Neuron (in vitro differentiated cells): Measurements from ENCODE around the gene OR56A4.

ENCODE experiments used
- H2AFZ ChIP-seq: one replicate; pipeline ENCODE4 v1.6.1; 2013; ENCODE audit warnings: low read depth, mild to moderate bottlenecking, inconsistent platforms, low read length, moderate library complexity
- H3K27me3 ChIP-seq: one replicate; pipeline ENCODE4 v1.6.1; 2013; ENCODE audit warnings: low read length; ENCODE audit not compliant: insufficient read depth
- H3K36me3 ChIP-seq: one replicate; pipeline ENCODE4 v1.6.1; 2013; ENCODE audit warnings: low read length; ENCODE audit not compliant: insufficient read depth
- H3K4me1 ChIP-seq: one replicate; pipeline ENCODE4 v1.6.1; 2013; ENCODE audit warnings: low read length; ENCODE audit not compliant: insufficient read depth
- H3K4me3 ChIP-seq: 2 replicates; pipeline ENCODE4 v1.5.1; 2013; ENCODE audit warnings: mild to moderate bottlenecking, low read length, moderate library complexity
- H3K9me3 ChIP-seq: one replicate; pipeline ENCODE4 v1.6.1; 2013; ENCODE audit warnings: low read length

Gene OR56A4, protein sequence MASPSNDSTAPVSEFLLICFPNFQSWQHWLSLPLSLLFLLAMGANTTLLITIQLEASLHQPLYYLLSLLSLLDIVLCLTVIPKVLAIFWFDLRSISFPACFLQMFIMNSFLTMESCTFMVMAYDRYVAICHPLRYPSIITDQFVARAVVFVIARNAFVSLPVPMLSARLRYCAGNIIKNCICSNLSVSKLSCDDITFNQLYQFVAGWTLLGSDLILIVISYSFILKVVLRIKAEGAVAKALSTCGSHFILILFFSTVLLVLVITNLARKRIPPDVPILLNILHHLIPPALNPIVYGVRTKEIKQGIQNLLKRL

DNA sequence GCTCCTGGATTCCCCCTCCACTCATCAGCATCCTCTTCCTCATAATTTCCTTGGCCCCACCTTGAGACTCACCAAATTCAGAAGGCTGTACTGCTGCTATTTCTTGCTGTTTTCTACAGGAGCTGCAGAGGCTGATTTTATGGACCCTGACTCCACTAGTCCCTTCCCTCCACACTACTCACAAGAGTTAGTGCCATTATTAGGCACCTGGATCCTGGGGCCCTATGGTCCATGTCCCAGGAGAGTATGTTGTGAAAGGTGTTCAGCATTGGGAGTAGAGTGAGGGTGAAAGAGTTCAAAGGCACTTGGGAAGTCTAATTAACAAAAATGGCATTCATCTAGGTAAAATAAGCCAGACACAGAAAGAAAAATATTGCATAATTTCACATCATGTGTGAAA is at the start of gene OR56A4:
OR56A4 (minus strand) TSS at position 101 of the 400 bp plus-strand sequence. CDS start 3,954 bp downstream, outside the sequence.
- Histone ChIP-seq H3K4me3 (no peak within 1 kb of the TSS), H3K9me3 (no peaks in the 10 kb centered on the region), H3K27me3 (no peaks in the 10 kb centered on the region)

DNA sequence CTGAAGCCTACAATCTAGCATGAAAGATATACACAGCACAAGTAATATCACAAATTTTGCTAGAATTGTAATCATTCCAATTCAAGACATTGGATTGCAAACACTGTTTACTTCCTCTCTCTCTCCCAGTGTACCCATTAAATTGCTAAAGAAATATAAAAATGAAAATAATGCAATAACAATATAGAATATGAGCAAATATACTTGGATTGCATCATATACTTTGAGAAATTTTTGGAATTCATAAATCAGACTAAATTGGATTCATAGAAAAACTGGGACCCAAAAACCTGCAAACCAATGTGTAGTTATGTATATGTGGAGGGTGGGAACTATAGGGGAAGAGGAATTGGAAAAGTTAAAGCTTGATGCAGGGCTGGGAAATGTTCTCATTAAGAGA is 48.8 kb upstream of the OR56A4 start:
- Histone ChIP-seq H3K4me3 (no peak overlapping the region), H2AFZ (no peak overlapping the region), H3K9me3 (no peaks in the 10 kb centered on the region), H3K27me3 (no peaks in the 10 kb centered on the region), H3K4me1 (no peaks in the 10 kb centered on the region), H3K36me3 (no peaks in the 10 kb centered on the region)

More for the DNA sequence above, at the start of gene OR56A4:
- Histone ChIP-seq H3K4me1 (no peaks in the 10 kb centered on the region), H3K36me3 (no peaks in the 10 kb centered on the region), H2AFZ (no peak within 1 kb of the TSS)

DNA sequence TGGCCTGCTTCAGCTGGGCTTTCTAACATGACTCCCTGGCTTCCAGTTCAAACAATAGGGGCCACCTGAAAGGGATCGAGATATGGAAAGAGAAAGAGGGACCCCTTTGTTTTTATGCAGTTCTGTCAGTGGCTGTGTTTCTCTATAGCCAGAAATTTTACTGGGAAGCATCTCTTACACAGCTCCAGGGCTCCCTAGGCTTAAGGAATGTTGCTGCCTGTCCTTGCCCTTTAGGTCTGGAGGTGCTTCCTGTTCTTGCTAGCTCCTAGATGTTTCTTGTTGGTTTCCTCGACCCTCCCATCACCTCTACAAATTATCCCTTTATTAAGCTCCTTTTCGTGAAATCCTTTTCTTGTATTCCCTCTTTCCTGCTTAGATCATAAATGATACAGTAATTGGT is 45.6 kb upstream of the OR56A4 start:
- Histone ChIP-seq H2AFZ (no peak overlapping the region), H3K4me1 (no peaks in the 10 kb centered on the region), H3K27me3 (no peaks in the 10 kb centered on the region), H3K4me3 (no peak overlapping the region), H3K9me3 (no peaks in the 10 kb centered on the region), H3K36me3 (no peaks in the 10 kb centered on the region)

DNA sequence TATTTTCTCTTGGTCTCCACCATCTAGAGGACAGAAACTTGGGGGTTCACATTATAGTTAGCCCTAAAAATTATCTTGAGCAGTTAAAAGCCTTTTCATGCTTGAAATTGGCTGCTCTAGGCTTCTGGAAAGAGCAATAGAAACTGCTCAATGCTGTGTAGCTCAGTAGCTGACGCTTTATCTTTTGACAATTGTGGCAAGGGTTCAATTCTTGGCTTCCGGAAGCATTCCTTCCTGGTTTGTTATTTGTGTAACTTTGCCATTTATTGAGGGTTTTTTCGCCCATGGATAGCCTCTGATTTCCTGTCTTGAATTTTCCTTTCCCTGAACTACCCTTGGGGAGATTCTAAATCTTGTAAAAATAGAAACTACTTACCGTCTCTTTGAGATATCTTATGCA is 34.1 kb upstream of the OR56A4 start:
- no peaks in the 10 kb centered on the region for H3K9me3 ChIP-seq
- no peaks in the 10 kb centered on the region for H3K36me3 ChIP-seq
- H2AFZ ChIP-seq, result no peak overlapping the region
- H3K4me3 ChIP-seq, result no peak overlapping the region
- no peaks in the 10 kb centered on the region for H3K27me3 ChIP-seq
- H3K4me1 ChIP-seq, result no peaks in the 10 kb centered on the region

DNA sequence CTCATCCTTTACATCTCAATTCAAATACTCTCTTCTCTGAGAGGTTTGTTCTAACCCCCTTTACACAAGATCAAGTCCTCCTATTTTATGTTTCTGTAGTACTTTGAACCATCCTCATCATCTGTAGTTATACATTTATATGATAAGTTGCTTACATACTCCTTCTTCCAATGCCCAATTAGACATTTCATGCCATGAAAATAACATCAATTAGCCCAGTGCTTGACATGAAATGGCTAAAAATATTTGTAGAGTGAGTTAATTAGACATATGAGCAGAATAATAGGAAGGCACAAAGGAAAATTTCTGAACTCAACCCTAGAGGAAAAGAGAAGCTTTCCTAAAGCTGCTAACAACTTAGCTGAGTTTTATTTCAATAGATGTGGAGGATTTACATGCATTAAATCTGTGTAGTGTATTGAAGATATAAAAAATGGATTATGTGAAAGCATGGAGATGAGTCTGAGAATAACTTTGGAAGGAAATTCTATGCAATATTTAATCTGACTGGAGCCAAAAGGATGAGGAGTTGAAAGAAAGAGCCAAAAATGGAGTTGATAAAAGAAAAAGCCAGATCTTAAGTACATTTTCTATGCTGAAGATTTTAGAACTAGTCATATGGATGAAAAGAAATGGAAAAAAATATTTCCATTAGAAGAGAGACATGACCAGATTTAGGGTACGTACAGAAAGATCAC is 24.1 kb upstream of the OR56A4 start, which contains the start of gene OR56A1:
OR56A1 (minus strand) TSS at position 51 of the 698 bp plus-strand sequence. CDS start 3,066 bp downstream, outside the sequence.
- Histone ChIP-seq H3K27me3 (no peaks in the 10 kb centered on the region), H3K36me3 (no peaks in the 10 kb centered on the region), H2AFZ (no peak within 1 kb of the TSS), H3K4me3 (no peak within 1 kb of the TSS), H3K9me3 (no peaks in the 10 kb centered on the region), H3K4me1 (no peaks in the 10 kb centered on the region)

DNA sequence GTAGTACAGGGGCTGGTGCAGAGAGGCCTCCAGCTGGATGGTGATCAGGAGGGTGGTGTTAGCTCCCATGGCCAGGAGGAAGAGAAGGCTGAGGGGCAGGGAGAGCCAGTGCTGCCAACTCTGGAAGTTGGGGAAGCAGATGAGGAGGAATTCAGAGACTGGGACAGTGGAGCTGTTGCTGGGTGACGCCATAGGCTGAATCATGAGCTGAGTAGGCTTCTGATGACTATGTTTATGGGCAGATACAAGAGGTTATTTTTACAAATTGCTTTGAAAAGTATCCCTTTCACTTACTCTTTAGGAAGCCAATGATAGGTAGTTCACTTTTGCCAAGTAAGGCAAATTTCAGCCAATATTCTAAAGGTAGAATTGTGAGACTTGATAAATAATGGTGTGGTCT is 20.8 kb upstream of the OR56A4 start:
- no peaks in the 10 kb centered on the region for H3K4me1 ChIP-seq
- no peak overlapping the region for H3K4me3 ChIP-seq
- H2AFZ ChIP-seq, result no peak overlapping the region
- no peaks in the 10 kb centered on the region for H3K9me3 ChIP-seq
- H3K27me3 ChIP-seq, result no peaks in the 10 kb centered on the region
- no peaks in the 10 kb centered on the region for H3K36me3 ChIP-seq

DNA sequence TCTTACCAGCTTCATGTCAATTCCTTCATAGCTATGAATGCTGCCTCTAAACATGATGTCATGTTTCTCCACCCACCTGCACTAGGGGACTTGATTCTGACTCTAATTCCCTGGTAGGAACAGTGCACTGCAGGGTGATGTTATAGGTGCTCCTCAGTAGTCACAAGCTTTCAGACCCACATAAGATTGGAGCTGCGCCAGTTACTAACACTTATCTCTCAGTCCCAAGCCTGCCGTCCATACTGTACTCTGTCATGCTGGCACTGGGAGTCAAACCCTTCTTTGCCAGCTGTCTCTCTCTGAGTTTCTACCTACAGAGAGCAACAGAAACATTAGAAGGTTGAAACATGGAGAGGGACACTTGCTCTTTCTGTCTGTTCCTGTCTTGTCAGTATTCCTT is 18.3 kb upstream of the OR56A4 start:
- H3K36me3 ChIP-seq, result no peaks in the 10 kb centered on the region
- no peak overlapping the region for H3K4me3 ChIP-seq
- H2AFZ ChIP-seq, result no peak overlapping the region
- H3K27me3 ChIP-seq, result no peaks in the 10 kb centered on the region
- H3K4me1 ChIP-seq, result no peaks in the 10 kb centered on the region
- H3K9me3 ChIP-seq, result no peaks in the 10 kb centered on the region

DNA sequence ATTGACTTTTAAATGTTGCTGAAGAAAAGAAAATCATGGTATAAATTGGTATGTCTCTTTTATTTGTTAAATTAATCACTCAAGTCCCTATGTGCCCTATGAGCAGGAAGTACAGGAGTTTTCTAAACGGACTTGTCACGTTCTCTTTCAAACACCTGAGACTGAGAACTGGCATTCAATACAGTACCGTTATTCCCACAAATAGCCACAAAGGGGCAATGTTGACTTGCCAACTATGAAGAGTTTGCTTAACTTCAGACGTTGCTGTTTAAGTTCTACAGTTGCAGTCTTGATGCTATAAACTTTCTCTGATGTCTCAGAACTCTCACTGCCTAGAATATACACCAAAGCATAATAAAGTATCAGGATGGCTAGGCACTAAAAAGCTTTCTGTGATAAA is 16.2 kb upstream of the OR56A4 start:
- Histone ChIP-seq H2AFZ (no peak overlapping the region), H3K4me1 (no peaks in the 10 kb centered on the region), H3K27me3 (no peaks in the 10 kb centered on the region)

DNA sequence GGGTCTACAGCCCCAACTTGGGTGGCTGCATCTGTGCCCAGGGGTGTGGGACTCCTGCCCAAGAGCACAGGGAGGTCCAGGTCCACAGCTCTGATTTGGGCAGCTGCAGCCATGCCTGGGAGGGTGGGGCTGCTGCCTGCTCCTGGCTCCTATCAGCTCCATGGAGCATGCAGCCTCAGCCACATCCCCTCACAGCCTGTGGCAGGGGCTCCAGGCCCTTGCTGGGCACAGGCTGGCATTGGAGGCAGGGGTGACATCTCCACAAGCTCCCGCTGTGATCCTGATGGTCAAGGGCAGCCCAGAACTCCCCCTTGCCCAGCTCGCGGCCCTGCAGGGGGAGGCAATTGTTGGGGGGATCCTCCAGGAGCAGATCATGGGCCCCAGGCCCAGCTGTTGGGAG is 6.3 kb upstream of the OR56A4 start:
- H3K9me3 ChIP-seq, result no peaks in the 10 kb centered on the region
- H2AFZ ChIP-seq, result no peak overlapping the region
- H3K4me1 ChIP-seq, result no peaks in the 10 kb centered on the region
- H3K36me3 ChIP-seq, result no peaks in the 10 kb centered on the region
- H3K4me3 ChIP-seq, result no peak overlapping the region
- no peaks in the 10 kb centered on the region for H3K27me3 ChIP-seq

More for the DNA sequence above, 16.2 kb upstream of the OR56A4 start:
- no peaks in the 10 kb centered on the region for H3K36me3 ChIP-seq
- H3K9me3 ChIP-seq, result no peaks in the 10 kb centered on the region
- H3K4me3 ChIP-seq, result no peak overlapping the region

DNA sequence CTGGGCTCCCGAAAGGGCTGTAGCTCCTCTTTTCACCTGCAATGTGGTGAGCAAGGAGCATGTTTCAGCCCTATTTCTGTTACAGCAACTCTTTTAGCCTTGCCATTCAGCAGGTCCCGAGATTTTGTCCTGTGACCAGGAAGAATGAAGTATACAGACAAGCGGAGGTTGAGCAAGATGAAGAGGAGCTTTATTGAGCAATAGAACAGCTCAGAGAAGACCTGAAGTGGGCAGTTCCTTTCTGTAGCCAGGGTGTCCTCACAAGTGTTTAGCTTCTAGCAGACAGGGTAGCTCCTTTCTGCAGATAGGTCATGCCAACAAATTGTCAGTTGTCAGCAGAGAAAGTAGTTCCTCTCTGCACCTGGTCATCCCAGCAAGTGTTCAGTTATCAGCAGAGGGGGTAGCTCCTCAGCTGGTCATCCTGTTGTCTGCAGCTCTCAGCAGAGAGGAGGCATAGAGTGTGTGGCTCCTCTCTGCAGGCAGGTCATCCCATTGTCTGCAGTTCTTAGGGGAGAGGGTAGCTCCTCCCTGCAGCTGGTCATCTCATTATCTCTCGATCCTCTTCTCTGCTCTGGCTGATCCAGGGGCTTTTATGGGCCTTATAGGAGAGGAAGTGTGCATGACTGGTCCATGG is 5.4 kb upstream of the OR56A4 start:
- Histone ChIP-seq H3K27me3 (no peaks in the 10 kb centered on the region), H3K4me1 (no peaks in the 10 kb centered on the region), H3K4me3 (no peak overlapping the region), H2AFZ (no peak overlapping the region), H3K9me3 (no peaks in the 10 kb centered on the region), H3K36me3 (no peaks in the 10 kb centered on the region)

DNA sequence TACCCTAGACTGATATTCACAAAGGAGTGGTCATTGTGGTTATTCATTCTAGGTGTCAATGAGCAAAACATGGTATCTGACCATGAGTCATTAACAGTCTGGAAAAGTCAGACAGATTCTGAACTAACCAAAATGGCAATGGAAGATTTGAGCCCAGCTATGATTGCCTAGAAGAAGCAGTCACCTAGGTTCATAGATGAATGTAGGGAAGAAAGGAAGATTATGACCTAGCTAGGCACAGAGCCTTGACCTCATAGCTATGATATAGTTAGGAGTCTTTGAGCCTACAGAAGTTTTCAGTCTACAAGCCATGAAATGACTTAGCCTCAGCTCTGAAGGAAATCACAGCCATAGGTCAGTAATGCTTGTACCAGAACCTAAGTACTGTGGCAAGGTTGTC is 351 bp downstream of the OR56A4 start:
- Histone ChIP-seq H3K4me3 (no peak overlapping the region), H3K9me3 (no peaks in the 10 kb centered on the region), H3K4me1 (no peaks in the 10 kb centered on the region), H2AFZ (no peak overlapping the region), H3K36me3 (no peaks in the 10 kb centered on the region), H3K27me3 (no peaks in the 10 kb centered on the region)

DNA sequence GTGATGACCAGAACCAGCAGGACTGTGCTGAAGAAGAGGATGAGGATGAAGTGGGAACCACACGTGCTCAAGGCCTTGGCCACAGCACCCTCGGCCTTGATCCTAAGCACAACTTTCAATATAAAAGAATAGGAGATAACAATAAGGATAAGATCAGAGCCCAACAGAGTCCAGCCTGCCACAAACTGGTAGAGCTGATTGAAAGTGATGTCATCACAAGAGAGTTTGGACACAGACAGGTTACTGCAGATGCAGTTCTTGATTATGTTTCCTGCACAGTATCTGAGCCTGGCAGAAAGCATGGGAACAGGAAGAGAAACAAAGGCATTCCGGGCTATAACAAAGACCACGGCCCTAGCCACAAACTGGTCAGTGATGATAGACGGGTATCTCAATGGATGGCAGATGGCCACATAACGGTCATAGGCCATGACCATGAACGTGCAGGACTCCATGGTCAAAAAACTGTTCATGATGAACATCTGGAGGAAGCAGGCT is 4.5 kb downstream of the OR56A4 start:
- Histone ChIP-seq H3K4me3 (no peak overlapping the region), H3K36me3 (no peaks in the 10 kb centered on the region), H2AFZ (no peak overlapping the region), H3K27me3 (no peaks in the 10 kb centered on the region), H3K9me3 (no peaks in the 10 kb centered on the region), H3K4me1 (no peaks in the 10 kb centered on the region)

DNA sequence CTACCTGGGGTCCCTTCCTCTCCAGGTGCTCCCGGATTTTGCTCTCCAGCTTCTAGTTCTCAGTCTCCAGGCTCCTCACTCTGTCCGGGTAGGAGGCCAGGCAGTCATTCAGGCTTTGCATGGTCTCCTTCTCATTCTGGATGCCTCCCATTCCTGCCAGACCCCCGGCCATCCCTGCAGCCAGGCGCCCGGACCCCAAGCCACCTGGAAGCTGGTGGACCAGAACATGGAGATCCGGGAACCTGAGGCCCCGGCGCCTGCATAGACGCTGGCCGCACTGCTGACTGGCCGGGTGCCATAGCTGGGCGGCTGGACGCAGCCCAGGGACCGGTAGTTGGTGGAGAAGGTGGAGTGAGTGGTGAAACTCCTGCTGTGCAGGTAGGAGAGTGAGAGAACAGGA is 12.0 kb downstream of the OR56A4 start:
- Histone ChIP-seq H3K9me3 (no peaks in the 10 kb centered on the region), H3K4me3 (no peak overlapping the region), H2AFZ (no peak overlapping the region), H3K36me3 (no peaks in the 10 kb centered on the region), H3K27me3 (no peaks in the 10 kb centered on the region), H3K4me1 (no peaks in the 10 kb centered on the region)
